Measurements from ENCODE around the gene IFT57.

IFT57 gene

GRCh38 chr3:108221393-108221792 is 831 bp downstream of the IFT57 start:
- no peak for DNase-seq (ENCODE audit: low read depth in 4 of 4, low spot score in 1 of 4)

- DNase-seq (ENCODE audit: low read depth in 4 of 4, low spot score in 1 of 4) = no peak
These were observed 2.9 kb downstream of the IFT57 start for GRCh38 chr3:108219336-108219735.

GRCh38 chr3:108218811-108219210 is 3.4 kb downstream of the IFT57 start:
- DNase-seq (ENCODE audit: low read depth in 4 of 4, low spot score in 1 of 4) = no peak

GRCh38 chr3:108215871-108216270 is 6.4 kb downstream of the IFT57 start:
- DNase-seq (ENCODE audit: low read depth in 4 of 4, low spot score in 1 of 4) = no peak

DNA sequence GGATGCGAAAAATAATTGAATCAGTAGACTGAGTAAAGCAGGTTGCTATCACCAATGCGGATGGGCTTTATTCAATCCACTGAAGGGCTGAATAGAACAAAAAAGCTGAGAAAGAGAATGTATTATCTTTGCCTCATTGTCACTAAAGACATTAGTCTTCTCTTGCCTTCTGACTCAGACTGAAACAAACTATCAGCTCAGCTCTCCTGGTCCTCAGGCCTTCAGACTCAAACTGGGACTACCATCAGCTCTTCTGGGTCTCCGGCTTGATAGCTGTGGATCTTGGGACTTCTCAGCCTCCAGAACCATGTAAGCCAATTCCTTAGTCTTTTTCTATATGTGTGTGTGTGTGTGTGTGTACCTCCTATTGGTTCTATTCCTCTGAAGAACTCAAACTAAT is 12.6 kb downstream of the IFT57 start:
- no peak for DNase-seq (ENCODE audit: low read depth in 4 of 4, low spot score in 1 of 4)

DNA sequence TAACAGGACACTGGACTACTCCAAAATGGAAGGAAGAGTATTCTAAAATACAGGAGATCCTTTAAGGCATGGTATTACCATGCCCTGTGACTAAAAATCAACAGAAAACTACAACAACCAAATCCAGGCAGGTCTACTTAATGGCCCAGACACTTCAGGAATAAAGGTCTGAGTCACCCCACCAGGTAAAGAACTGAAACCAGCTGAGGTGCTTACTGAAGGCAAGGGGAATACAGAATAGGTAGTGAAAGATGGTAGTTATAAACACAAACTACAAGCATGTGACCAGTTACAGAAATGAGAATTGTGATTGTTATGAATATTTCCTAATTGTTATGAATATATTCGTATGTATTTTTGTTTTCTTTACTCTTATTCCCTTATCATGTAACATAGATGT is 13.4 kb downstream of the IFT57 start:
- DNase-seq (ENCODE audit: low read depth in 4 of 4, low spot score in 1 of 4) = no peak

DNA sequence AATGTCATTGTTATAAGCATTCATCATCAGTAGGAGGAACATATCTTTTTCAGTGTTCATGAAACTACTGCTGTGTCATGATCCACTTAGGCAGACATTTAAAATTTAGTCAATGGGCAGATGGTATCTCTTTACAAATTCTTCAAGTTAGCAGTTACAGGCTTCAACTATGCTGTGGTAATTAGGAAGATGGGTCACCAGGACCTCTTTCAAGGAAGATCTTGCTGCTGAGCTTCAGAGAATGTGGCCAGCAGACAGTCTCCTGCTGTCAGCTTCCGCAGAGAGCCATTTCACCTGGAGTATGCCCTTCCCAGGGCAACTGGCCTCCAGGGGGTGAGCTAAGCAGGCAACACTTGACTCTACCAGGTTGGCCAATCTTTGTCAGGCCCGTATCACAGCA is 19.4 kb downstream of the IFT57 start:
- no peak for DNase-seq (ENCODE audit: low read depth in 4 of 4, low spot score in 1 of 4)

GRCh38 chr3:108202080-108202479 is 20.1 kb downstream of the IFT57 start:
- DNase-seq (ENCODE audit: low read depth in 4 of 4, low spot score in 1 of 4) = no peak

GRCh38 chr3:108201258-108201657 is 21.0 kb downstream of the IFT57 start:
- DNase-seq (ENCODE audit: low read depth in 4 of 4, low spot score in 1 of 4) = no peak

- DNase-seq (ENCODE audit: low read depth in 4 of 4, low spot score in 1 of 4) = no peak
These were observed 21.6 kb downstream of the IFT57 start for GRCh38 chr3:108200578-108200977.

DNA sequence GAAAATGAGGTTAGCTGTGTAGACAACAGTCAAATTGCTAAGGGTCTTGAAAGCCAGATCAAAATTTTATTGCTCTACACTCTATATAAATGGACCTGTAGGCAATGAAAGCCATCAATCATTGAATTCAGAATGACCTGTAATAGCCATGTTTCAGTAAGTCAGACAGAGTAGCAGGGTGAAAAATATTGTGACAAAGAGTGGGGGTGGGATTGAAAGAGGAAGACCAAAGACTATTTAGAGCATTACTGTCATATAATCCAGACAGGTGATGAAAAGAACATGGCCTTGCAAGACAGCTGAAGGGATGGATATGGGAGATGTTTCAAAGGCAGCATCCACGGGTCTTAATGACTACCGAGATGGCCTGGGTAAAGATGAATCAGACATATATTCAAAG is 22.2 kb downstream of the IFT57 start:
- no peak for DNase-seq (ENCODE audit: low read depth in 4 of 4, low spot score in 1 of 4)

- DNase-seq (ENCODE audit: low read depth in 4 of 4, low spot score in 1 of 4) = no peak
These were observed 30.8 kb downstream of the IFT57 start for GRCh38 chr3:108191394-108191793.

DNA sequence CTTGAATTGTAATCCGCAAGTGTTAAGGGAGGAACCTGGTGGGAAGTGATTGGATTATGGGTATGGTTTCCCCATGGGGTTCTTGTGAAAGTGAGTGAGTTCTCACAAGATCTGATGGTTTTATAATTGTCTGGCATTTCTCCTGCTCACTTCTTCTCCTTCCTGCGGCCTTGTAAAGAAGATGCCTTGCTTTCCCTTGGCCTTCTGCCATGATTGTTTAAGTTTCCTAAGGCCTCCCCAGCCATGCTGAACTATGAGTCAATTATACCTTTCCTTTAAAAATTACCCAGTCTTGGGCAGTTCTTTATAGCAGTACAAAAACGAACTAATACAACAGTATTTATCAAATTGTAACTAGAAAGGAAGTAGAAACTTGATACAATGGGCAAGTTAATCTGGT is 31.9 kb downstream of the IFT57 start:
- DNase-seq (ENCODE audit: low read depth in 4 of 4, low spot score in 1 of 4) = no peak

DNA sequence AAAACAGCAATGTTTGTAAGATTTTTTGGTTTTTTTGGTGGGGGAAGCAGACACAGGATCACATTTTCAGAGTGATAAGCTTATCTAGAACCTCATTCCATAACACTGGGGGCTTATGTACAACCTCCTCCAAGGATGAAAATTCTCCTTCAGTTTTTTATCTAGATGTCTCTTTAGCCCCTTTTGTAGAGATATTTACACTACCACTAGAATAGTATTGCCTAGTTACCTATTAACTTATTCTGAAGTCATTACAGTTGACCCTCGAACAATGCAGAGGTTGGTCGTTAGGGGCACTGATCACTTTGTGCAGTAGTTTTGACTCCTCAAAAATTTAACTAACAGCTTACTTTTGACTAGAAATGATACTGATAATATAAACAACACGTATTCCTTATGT is 32.8 kb downstream of the IFT57 start:
- DNase-seq (ENCODE audit: low read depth in 4 of 4, low spot score in 1 of 4) = no peak

DNA sequence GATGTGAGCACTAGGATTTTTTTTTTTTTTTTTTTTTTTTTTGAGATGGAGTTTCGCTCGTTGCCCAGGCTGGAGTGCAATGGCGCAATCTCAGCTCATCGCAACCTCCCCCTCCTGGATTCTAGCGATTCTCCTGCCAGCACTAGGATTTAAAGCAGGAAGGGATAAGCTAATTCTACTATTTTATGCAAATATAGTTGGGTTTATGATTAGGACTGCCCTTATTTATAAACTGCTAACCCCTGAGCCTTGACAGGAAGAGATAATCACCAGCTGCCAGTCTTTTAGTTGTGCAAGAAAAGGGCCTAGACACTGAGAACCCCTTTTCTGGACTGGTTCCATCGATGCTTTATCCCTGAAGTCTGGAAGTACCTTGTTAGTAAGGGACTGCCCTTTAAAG is 36.7 kb downstream of the IFT57 start:
- no peak for DNase-seq (ENCODE audit: low read depth in 4 of 4, low spot score in 1 of 4)

DNA sequence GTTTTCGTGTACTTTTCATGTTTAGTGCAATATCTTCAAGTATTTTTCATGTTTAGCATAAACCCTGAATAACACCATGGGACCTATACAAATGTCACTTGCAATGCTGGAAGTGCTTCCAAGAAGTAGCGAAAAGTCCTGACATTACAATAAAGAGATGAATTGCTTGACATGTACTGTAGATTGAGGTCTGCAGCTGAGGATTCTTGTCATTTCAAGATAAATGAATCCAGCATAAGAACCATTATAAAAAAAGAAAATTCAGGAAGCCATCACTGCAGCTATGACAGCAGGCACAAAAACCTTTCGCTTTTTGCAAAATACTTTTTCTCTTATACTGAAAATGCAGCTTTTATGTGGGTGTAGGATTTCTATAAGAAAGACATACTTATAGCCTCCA is 37.4 kb downstream of the IFT57 start:
- no peak for DNase-seq (ENCODE audit: low read depth in 4 of 4, low spot score in 1 of 4)

DNA sequence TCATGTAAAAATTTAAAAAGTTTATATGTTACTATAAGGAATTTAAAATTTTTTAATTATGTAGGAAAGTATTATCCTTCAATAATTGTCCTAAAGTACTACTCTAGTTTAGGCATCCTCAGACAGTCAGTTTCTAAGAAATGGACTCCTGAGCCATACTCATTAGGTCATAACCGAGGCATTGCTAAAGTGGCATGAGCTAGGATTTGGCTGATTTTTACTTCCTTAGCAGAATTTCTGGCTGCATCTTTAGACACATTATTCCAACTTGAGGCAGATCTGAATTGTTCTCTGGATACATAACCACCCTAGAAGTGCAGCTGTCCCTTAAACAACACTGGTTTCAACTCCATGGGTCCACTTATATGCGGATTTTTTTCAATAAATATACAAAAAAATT is 38.3 kb downstream of the IFT57 start:
- DNase-seq (ENCODE audit: low read depth in 4 of 4, low spot score in 1 of 4) = no peak

DNA sequence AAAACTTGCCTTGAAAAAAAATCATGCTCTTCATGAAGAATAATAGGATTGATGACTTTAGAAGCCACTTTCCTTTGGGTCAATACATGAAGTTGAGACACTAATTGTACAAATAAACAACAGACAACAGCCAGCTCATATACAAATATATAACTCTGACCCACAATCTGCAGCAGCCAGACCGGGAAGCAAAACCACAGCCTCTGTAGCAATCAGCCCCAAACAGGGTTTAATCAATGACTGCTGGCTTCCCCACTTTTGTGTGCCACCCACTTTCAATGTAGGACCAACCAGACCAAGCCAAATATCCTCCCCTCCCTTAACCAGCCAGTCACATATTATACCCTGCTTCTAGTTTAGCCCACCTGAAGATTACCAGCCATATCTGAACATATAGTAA is 39.0 kb downstream of the IFT57 start:
- no peak for DNase-seq (ENCODE audit: low read depth in 4 of 4, low spot score in 1 of 4)

GRCh38 chr3:108182339-108182738 is 39.9 kb downstream of the IFT57 start:
- DNase-seq (ENCODE audit: low read depth in 4 of 4, low spot score in 1 of 4) = no peak

- DNase-seq (ENCODE audit: low read depth in 4 of 4, low spot score in 1 of 4) = no peak
These were observed 41.1 kb downstream of the IFT57 start for GRCh38 chr3:108181172-108181571.

DNA sequence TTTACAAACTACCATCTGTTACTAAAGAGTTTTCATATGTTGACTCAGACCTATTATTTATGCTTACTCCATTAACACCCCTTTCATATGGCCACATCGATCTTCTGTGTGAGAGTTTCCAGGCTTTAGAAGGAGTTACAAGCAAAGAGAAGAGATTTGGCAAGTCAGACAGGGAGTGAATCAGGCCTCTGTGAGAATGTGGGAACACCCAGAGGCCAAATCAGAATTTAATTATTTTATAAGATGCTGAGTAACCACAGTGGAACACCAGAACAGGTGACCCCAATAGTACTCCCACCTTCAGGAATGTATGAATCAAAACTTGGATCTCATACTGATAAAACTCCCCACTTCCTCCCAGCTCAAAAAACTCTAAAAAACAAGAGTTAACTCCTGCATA is 42.0 kb downstream of the IFT57 start:
- DNase-seq (ENCODE audit: low read depth in 4 of 4, low spot score in 1 of 4) = no peak

- DNase-seq (ENCODE audit: low read depth in 4 of 4, low spot score in 1 of 4) = no peak
These were observed 43.5 kb downstream of the IFT57 start for GRCh38 chr3:108178676-108179075.

GRCh38 chr3:108177536-108177935 is 44.7 kb downstream of the IFT57 start:
- DNase-seq (ENCODE audit: low read depth in 4 of 4, low spot score in 1 of 4) = no peak

DNA sequence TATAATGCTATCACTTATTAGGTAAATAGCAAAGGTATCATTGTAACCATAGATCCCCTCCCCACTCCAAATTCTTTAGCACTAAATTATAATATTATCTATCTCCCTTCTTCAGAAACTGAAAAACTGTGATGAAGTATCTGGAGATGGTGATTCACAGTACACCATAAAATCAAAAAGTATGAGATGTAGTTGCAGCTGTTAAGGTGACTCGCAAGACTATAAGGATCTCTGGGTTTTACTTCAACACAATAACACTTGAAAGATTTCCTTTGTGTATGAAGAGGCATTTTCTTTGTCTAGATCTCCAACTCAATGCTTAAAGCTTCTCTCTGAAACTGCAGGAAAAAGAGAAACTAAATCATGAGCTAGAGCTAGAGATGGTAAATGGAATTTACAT is 46.9 kb downstream of the IFT57 start:
- DNase-seq (ENCODE audit: low read depth in 4 of 4, low spot score in 1 of 4) = no peak

All from stimulated activated CD4-positive, alpha-beta T cell treated with anti-CD3 and anti-CD28 coated beads, Interleukin-1b, Interleukin-23, amount 100 ng/mL, for 24 hours (primary cell).